DMS53 treated with DMSO at 0.1 percent for 48 hours (cell line): ENCODE measurements around the gene YTHDF1.
A peak's percentile ranks its signal among the peaks of the same experiment; 100 is the strongest.
"Not testable (repeated sequence)": the region's sequence is repeated elsewhere in the genome, so short reads cannot be mapped to it uniquely, and the experiment has no call there.

Experiments used
- DNase-seq: peaks from one replicate; lab custom pipeline; 2025; ENCODE audit not compliant: unreplicated experiment; lab: John Stamatoyannopoulos, UW

YTHDF1 gene

DNA sequence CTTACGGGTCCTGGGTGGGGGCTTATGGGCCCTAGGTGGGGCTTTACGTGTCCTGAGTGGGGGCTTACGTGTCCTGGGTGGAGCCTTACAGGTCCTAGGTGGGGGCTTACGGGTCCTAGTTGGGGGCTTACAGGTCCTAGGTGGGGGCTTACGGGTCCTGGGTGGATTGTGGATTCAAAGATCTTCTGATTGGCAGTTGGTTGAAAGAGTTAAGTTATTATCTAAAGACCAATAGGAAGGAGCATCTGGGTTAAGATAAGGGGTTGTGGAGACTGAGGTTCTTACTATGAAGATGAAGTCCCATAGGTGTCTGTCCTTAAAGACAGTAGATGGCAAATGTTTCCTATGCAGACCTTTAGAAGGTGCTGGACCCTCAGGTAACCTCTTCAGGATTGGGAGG, 11.3 kb upstream of the YTHDF1 start:
- DNase-seq, result no peak

- no peak for DNase-seq
Measured at GRCh38 chr20:63226042-63226943, 10.4 kb upstream of the YTHDF1 start.

GRCh38 chr20:63225082-63225454, 9.1 kb upstream of the YTHDF1 start:
- DNase-seq, result no peak

DNA sequence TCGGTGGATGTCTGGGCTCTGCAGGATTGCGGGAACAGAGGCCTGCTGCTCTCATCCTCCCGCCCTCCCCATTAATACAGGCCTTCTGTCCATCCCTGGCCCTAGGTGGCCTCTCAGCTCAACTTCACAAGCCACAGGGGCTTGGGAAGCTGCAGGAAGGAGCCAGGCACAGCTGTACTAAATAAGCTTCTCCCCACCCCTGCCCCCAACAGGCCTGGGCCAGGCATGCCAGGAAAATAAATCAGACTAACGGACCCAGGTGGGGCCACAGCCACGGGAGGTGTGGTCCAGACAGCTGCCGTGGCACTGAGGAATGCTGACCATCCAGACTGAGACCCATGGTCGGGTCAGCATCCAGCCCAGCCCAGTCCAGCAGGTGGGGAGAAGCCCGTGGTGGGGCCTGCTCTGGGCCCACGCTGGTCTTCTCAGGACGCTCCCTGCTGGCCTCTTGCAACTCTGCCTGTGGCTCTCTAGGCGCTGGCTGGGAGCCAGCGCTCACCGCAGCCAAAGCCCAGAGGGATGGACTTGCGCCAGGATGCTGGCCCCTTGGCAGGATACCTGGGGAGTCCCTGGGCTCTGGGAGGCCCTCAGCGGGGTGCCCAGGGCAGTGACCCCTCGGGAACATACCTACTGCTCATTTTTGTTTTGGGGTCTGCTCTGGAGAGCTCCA, 8.6 kb upstream of the YTHDF1 start:
- DNase-seq, result peak; percentile 15

DNA sequence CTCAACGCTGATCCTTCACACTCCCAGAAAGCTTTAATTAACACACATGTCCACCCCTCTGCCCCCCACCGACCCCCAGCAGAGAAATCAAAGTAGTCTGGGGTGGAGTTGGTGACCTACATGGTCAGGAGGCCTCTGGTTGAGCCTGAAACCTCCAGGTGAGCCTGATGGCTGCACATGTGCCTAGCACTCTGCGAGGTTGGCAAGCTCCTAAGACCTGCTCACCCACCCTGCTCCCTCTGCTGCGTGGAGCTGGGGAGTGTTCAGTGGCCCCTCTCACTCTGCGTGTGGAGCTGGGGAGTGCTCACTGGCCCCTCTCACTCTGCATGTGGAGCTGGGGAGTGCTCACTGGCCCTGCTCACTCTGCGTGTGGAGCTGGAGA, 7.9 kb upstream of the YTHDF1 start:
- DNase-seq, result no peak

DNA sequence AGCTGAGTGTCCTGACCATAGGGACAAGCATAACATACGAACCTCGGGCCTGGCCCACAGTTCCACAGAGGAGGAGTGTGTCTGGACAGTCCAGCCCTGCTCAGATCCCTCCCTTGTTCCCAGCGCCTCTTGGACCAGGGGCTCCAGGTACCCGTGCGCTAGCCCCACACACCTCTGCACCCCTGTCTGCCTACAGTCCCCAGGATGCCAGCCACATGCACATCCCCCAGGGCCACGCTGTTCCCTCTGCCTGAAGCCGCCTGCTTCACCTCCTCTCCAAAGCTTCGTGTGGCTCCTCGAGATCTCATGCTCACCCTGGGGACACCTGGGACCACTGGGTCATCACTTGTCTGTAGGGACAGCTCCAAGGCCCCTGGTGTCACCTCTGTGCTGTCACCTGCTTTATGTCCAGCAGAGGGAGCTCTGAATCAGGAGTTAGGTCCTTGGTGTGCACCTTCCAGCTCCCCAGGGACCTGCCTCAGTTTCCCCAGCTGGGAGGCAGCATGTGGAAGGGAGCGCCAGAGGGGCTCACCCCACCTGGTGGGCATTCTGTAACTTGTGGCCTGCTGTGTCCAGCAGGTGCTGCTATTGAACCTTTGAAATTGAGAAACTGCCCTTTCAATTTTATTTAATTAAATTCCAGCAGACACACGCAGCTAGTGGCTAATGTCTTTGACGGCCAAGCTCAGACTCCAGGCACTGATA, 7.3 kb upstream of the YTHDF1 start:
- DNase-seq, result peak; percentile 12

GRCh38 chr20:63222541-63222940, 6.6 kb upstream of the YTHDF1 start:
- no peak for DNase-seq

- DNase-seq, result not testable (repeated sequence)
Measured at GRCh38 chr20:63221400-63222053, 5.6 kb upstream of the YTHDF1 start.

DNA sequence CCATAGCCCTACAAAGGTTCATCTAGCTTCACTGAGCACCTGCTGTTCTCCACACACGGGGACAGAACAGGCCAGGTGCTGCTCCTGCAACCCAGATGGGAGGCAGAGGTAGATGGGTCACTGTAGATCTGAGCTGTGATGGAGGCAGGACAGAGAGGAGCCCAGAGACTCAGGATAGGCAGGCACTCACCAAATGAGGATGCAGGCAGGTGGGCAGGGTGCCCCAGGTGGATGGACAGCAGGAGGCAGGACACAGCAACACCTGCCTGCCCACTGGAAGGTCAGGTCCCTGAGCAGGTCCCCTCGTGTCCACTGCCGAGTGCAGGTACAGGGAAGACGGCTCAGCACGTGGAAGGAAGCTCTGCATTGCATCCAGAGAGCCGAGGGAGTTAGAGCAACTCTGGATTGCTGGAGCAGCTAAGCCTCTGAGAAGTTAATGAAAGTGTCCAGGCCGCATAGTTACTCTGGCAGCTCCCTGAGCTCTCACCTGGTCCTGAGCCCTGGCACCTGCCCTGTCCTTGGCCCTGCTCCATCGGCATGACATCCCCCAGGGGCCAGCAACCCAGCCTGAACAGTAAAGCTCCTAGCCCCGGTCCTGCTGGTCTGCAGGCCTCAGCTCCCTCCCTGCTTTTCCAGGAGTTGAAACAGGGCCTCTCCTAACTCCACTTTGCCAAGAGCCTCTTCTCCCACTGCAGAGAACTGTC, 4.9 kb upstream of the YTHDF1 start:
- DNase-seq, result no peak

- DNase-seq, result no peak
Measured at GRCh38 chr20:63219866-63220521, 4.1 kb upstream of the YTHDF1 start.

DNA sequence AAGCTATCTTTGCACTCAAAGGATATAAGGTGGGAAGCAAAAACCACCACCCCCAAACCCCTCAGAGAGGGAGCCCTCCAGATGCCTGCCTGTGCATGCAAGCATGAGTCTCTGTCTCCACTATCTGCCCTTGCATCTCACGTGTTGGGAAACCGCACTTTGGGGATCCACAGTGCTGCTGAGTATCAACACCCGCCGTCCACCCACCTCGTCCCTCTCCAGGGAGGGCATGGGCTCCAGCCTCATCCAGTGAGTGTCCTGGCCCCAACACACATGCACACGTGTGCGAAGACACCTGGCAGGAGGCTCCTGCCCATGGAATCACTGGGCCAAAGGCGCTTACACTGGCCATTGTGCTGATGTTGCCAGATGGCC, 3.5 kb upstream of the YTHDF1 start:
- no peak for DNase-seq

DNA sequence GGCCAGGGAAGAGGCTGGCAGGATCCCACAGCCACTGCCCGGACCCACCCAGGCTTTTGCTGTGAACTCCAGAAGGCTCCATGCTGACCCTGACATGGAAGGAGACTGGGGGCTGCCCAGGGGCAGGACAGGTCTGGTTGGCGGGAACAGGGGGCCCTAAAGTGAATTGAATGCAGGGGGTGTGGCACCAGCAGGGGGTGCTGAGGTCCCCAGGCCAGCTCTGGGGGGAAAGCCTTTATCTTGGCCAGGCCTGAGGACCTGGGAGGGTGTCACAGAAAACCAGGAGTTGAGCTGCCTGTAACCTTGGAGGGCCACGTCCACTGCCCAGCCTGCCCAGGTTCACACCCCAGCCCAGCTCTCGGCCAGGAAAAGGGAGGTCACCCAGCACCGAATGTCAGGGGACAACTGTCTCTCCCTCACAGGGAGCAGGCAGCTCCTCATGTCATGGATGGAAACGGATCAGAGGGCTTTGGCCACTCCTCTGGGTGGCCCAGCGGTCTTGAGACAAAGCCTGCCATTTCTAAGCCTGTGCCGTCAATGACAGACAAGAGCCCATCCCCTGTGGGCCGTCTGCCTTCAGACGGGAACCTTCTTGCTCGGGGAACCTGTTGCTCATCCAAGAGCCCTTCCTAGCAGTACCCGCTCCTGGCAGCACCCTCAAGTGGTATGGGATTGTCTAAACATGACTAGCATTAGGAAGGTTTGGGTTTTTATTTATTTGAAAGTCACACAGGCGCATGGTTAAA, 2.9 kb upstream of the YTHDF1 start:
- no peak for DNase-seq

- DNase-seq, result no peak
Measured at GRCh38 chr20:63217706-63218105, 1.8 kb upstream of the YTHDF1 start.

- DNase-seq, result no peak
Measured at GRCh38 chr20:63216849-63217471, 1.0 kb upstream of the YTHDF1 start.

- peak; percentile 10 for DNase-seq
Measured at GRCh38 chr20:63215101-63216040, 560 bp downstream of the YTHDF1 start.

- no peak for DNase-seq
Measured at GRCh38 chr20:63214514-63214913, 1.4 kb downstream of the YTHDF1 start.

DNA sequence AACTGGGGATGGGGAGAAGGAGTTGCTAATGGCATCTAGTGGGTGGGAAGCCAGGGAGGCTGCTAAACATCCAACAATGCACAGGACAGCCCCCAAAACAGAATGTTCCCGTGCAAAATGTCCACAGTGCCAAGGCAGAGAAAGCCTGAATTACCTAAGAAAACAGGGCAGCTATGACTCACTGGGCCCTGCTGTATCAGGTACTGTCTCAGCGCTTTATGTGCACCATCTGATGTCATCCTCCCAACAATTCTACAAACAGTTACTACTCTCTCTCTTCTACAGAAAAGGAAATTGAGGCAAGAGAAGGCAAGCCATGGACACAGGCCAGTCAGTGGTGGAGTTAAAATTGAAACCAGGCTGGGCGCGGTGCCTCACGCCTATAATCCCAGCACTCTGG, 3.1 kb downstream of the YTHDF1 start:
- no peak for DNase-seq

GRCh38 chr20:63212393-63212730, 3.6 kb downstream of the YTHDF1 start:
- DNase-seq, result no peak
